Cardiac fibroblast (primary cell): ENCODE measurements around the gene FHOD3.

ENCODE experiments used
- DNase-seq, 2 donors: peaks; one replicate each; pipeline versions ENCODE4 v3.0.0 to v3.0.0-alpha.2; 2010; ENCODE audit warnings: low read depth in 2 of 2
- H3K4me3 ChIP-seq, 2 donors: replicated peaks in 1 of 2; 1 replicate in 1 of 2; 2 replicates in 1 of 2; pipeline ENCODE4 v1.5.1; 2011; ENCODE audit warnings: low read depth in 2 of 2, low read length in 2 of 2, mild to moderate bottlenecking in 2 of 2, moderate library complexity in 1 of 2
- TF ChIP-seq, protein P1 (sequence below): IDR thresholded peaks from one replicate; pipeline ENCODE4 v1.5.1; 2011; ENCODE audit warnings: low read depth, mild to moderate bottlenecking, low read length, inconsistent platforms

Gene FHOD3

DNA sequence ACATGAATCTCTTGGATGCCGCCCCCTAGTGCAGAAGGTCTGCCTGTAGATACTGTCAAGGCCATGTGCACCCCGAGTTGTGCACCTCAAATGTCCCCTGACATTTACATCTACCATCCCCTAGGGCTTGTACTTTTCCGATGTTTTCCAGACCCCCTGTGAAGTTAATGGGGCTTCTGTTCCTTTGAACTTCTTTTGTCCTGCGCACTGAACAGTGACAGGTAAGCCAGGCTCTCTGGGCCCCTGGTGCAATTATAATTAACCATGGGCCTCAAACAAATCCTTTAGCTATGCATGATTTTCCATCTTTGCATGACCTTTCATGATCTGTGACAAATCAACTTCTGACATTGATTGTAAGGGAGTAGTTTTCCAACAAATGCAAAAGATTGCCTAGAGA, 158.4 kb downstream of the FHOD3 start:
- DNase-seq: no peak
- TF ChIP-seq, protein P1, sequence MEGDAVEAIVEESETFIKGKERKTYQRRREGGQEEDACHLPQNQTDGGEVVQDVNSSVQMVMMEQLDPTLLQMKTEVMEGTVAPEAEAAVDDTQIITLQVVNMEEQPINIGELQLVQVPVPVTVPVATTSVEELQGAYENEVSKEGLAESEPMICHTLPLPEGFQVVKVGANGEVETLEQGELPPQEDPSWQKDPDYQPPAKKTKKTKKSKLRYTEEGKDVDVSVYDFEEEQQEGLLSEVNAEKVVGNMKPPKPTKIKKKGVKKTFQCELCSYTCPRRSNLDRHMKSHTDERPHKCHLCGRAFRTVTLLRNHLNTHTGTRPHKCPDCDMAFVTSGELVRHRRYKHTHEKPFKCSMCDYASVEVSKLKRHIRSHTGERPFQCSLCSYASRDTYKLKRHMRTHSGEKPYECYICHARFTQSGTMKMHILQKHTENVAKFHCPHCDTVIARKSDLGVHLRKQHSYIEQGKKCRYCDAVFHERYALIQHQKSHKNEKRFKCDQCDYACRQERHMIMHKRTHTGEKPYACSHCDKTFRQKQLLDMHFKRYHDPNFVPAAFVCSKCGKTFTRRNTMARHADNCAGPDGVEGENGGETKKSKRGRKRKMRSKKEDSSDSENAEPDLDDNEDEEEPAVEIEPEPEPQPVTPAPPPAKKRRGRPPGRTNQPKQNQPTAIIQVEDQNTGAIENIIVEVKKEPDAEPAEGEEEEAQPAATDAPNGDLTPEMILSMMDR: peak; percentile 6
- no peak overlapping the region for H3K4me3 ChIP-seq

GRCh38 chr18:36456622-36457021, 159.1 kb downstream of the FHOD3 start:
- no peak for DNase-seq
- no peak overlapping the region for H3K4me3 ChIP-seq
- TF ChIP-seq, protein P1: no peak

- TF ChIP-seq, protein P1: no peak
- DNase-seq: no peak
- no peak overlapping the region for H3K4me3 ChIP-seq
Measured at GRCh38 chr18:36457683-36458082, 160.2 kb downstream of the FHOD3 start.

- TF ChIP-seq, protein P1: no peak
- no peak for DNase-seq
- no peak overlapping the region for H3K4me3 ChIP-seq
Measured at GRCh38 chr18:36458306-36458705, 160.8 kb downstream of the FHOD3 start.

- no peak for DNase-seq
- H3K4me3 ChIP-seq: no peak overlapping the region
- TF ChIP-seq, protein P1: no peak
Measured at GRCh38 chr18:36459203-36459602, 161.7 kb downstream of the FHOD3 start.

DNA sequence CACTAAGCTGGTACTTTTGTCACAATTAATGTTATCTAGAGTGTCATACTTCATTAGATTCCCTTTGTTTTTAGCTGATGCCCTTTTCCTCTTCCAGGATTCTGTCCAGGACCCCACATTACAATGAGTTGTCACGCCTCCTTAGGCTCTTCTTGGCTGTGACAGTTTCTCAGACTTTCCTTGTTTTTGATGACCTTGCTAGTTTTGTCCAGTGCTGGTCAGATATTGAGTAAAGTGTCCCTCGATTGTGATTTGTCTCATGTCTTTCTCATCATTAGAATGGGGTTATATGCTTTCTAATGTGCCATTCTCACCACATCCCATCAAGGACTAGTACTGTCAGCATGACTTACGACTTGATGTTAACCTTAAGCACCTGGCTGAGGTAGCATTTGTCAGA, 162.3 kb downstream of the FHOD3 start:
- no peak overlapping the region for H3K4me3 ChIP-seq
- TF ChIP-seq, protein P1: no peak
- DNase-seq: no peak

DNA sequence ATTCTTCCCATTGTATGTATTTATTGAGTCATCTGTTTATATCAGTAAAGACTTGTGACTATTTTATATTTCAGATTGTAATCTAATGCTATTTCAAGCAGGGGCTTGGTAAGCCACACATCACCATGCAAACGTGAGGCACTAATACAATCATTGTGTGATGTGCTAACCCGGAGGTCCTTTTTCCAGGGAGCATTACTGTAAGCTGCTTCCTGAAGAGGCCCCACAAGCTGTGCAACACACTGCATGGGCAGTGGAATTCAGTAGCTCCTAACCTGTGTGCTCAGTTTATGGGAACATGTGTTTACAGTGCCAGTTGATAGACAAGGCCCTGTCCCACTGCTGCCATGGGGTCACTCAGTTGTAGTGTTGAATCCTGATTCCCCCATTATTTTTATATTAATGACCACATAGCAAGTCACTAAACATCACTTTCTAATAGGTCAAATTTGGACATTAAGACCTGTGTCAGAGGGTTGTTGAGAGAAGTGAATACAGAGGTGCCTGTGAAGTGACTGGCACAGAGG, 162.9 kb downstream of the FHOD3 start:
- no peak overlapping the region for H3K4me3 ChIP-seq
- DNase-seq: no peak
- TF ChIP-seq, protein P1: no peak
